Epithelial cell of proximal tubule (primary cell): ENCODE results near the gene C2orf72. TPM values are rescaled to one million over a fixed set of nuclear protein-coding genes. Genes with fewer than 3 reads are reported as not detected.

ENCODE experiments used
- DNase-seq: peaks from one replicate; pipeline ENCODE4 v3.0.0-alpha.2; 2011; ENCODE audit warnings: low read depth
- H3K4me3 ChIP-seq: 2 replicates; pipeline ENCODE4 v1.5.1; 2011; ENCODE audit warnings: low read depth, mild to moderate bottlenecking, low read length
- total RNA-seq: library from RNA; depleted of rRNA; stranded (reverse); fragments of >200 nt; gene quantifications from 2 replicates; pipeline ENCODE4 v1.2.3, GENCODE V29; 2015
- TF ChIP-seq, protein P1 (sequence below): conservative IDR thresholded peaks from 2 replicates; pipeline ENCODE4 v1.5.1; 2012; ENCODE audit warnings: low read depth, mild to moderate bottlenecking, low read length

The C2orf72 gene
- total RNA-seq, 1 donor from 2014 or later = 3.8 TPM

GRCh38 chr2:231029563-231029962 lies 7.8 kb upstream of the C2orf72 start:
- DNase-seq = no peak
- no peak overlapping the region for H3K4me3 ChIP-seq
- TF ChIP-seq, protein P1, sequence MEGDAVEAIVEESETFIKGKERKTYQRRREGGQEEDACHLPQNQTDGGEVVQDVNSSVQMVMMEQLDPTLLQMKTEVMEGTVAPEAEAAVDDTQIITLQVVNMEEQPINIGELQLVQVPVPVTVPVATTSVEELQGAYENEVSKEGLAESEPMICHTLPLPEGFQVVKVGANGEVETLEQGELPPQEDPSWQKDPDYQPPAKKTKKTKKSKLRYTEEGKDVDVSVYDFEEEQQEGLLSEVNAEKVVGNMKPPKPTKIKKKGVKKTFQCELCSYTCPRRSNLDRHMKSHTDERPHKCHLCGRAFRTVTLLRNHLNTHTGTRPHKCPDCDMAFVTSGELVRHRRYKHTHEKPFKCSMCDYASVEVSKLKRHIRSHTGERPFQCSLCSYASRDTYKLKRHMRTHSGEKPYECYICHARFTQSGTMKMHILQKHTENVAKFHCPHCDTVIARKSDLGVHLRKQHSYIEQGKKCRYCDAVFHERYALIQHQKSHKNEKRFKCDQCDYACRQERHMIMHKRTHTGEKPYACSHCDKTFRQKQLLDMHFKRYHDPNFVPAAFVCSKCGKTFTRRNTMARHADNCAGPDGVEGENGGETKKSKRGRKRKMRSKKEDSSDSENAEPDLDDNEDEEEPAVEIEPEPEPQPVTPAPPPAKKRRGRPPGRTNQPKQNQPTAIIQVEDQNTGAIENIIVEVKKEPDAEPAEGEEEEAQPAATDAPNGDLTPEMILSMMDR = no peak

DNA sequence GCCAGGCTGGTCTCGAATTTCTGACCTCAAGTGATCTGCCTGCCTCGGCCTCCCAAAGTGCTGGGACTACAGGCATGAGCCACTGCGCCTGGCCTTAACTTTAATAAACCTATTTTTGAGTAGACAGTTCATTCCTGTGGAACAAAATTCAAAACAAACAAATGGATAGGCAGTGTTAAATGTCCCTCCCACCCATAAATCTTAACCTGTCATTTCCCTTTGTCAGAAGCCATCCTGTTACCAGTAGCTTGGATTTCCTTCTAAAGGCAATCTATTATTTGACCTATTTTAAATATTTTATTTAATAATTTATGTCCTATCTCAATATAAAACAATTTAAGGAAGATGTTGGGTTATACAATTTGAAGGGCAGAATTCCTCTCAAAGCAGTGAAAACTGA lies 6.6 kb upstream of the C2orf72 start:
- TF ChIP-seq, protein P1 = no peak
- no peak overlapping the region for H3K4me3 ChIP-seq
- DNase-seq = no peak

GRCh38 chr2:231032575-231033140 lies 4.7 kb upstream of the C2orf72 start:
- DNase-seq = no peak
- TF ChIP-seq, protein P1 = no peak
- H3K4me3 ChIP-seq = no peak overlapping the region

GRCh38 chr2:231033147-231034132 lies 3.9 kb upstream of the C2orf72 start:
- no peak overlapping the region for H3K4me3 ChIP-seq
- TF ChIP-seq, protein P1 = no peak
- DNase-seq = no peak

- H3K4me3 ChIP-seq = no peak overlapping the region
- TF ChIP-seq, protein P1 = no peak
- DNase-seq = no peak
These were observed 2.9 kb upstream of the C2orf72 start for GRCh38 chr2:231034291-231034882.

GRCh38 chr2:231036131-231036530 lies 1.2 kb upstream of the C2orf72 start:
- no peak for DNase-seq
- TF ChIP-seq, protein P1 = no peak
- no peak overlapping the region for H3K4me3 ChIP-seq
